ENCODE data around the gene CRMP1. TPM values are rescaled to one million over a fixed set of nuclear protein-coding genes. Genes with fewer than 3 reads are reported as not detected.

The CRMP1 gene
- total RNA-seq, 1 donor from 2014 or later, result 6.2 TPM

DNA sequence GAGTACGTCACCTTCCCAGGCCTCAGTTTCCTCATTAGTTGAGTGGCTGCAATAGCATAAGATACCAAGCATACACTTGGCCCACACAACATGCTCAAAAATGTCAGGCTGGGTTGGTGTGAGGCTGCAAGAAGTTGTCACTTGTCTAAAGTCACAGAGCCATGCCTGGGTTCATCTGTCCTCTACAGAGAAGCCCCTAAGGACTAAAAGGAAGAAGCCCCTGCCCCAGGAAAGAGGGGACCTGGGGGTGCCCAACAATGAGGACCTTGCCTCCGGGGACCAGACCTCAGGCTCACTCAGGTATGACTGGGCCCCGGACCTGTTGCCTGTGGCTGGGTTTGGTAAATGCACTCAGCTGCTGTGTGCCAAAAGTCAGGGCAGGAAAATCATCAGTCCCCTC, 82.7 kb downstream of the CRMP1 start:
- no peak overlapping the region for H3K27ac ChIP-seq
- H3K4me1 ChIP-seq, result no peaks in the 10 kb centered on the region
- no peak overlapping the region for H3K4me3 ChIP-seq
- no peak for DNase-seq
- ATAC-seq, result no peak
- TF ChIP-seq CTCF (IDR thresholded peaks at IDR 0.05), result no peak
- H3K36me3 ChIP-seq, result peaks cover 45% of the 10 kb centered on the region
- intact Hi-C loops (cut with DNase I), result no loop called here
- H3K9me3 ChIP-seq, result no peaks in the 10 kb centered on the region
- H3K27me3 ChIP-seq (ENCODE audit: low read depth), result no peaks in the 10 kb centered on the region

DNA sequence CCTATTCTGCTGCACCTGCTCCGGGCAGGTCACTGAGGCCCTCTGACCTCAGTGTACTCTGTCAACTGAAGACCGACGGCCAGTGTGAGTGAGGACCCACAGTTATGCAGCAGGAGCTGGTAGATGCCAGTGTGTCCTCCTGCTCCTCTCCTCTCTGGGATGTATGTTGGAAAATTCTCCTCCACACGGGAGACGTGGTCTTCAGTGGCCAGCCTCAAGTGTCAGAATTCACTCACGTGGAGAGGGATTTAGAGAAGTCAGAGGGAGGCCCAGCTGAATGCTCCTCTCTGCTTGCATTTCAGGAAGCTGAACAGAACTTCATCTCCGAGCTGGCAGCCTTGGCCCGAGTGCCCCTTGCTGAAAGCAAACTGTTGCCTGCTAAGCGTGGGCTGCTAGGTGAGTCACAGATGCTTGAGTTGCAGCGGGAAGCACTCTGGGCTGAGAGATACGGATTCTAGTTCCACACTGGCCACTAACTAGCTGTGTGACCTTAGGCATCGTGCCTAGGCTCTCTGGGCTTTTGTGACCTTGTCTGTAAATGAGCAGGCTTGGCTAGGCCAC, 83.6 kb downstream of the CRMP1 start:
- ATAC-seq (no peak), DNase-seq (no peak)
- Histone ChIP-seq H3K36me3 (peaks cover 53% of the 10 kb centered on the region), H3K27ac (no peak overlapping the region), H3K9me3 (no peaks in the 10 kb centered on the region), H3K4me3 (no peak overlapping the region), H3K27me3 (ENCODE audit: low read depth) (no peaks in the 10 kb centered on the region), H3K4me1 (no peaks in the 10 kb centered on the region)
- intact Hi-C loops (cut with DNase I), result no loop called here
- TF ChIP-seq CTCF (IDR thresholded peaks at IDR 0.05), result no peak

DNA sequence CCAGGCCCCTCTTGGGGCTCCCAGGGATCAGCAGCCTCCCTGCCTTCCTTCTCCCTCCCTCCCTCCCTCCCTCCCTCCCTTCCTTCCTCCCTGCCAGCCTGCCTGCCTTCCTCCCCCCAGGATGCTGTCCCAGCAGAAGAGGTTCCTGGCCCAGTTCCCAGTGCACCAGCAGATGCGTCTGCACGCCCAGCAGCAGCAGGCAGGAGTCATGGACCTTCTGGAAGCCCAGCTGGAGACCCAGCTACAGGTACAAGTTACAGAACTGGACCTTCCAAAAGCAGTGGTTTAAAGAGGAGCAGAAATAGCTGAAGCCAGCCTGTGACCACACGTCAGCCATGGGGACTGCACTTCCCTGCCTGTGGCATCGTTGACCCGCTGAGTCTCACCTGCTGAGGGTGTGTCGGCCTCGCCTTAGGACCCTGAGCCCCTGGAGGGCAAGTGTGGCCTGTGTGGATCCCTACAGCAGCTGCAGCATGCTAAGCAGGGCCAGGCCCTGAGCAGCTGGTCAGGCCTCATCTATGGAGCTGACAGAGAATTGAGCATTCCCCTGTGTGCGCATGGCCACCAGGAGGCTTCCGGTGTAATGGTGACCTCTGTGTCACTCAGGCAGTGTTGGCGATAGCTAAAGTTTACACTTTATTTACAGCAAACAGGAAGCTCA, 84.7 kb downstream of the CRMP1 start:
- Histone ChIP-seq H3K27ac (no peak overlapping the region), H3K27me3 (ENCODE audit: low read depth) (no peaks in the 10 kb centered on the region), H3K36me3 (peaks cover 54% of the 10 kb centered on the region), H3K9me3 (no peaks in the 10 kb centered on the region), H3K4me3 (no peak overlapping the region), H3K4me1 (no peaks in the 10 kb centered on the region)
- intact Hi-C loops (cut with DNase I), result no loop called here
- ATAC-seq (no peak), DNase-seq (no peak)
- no peak for TF ChIP-seq CTCF (IDR thresholded peaks at IDR 0.05)

- ATAC-seq (no peak), DNase-seq (no peak)
- Histone ChIP-seq H3K9me3 (no peaks in the 10 kb centered on the region), H3K36me3 (peaks cover 62% of the 10 kb centered on the region), H3K27ac (no peak overlapping the region), H3K27me3 (ENCODE audit: low read depth) (no peaks in the 10 kb centered on the region), H3K4me1 (no peaks in the 10 kb centered on the region), H3K4me3 (no peak overlapping the region)
- intact Hi-C loops (cut with DNase I), result no loop called here
- no peak for TF ChIP-seq CTCF (IDR thresholded peaks at IDR 0.05)
Measured at GRCh38 chr4:5805270-5805669, 87.6 kb downstream of the CRMP1 start.

DNA sequence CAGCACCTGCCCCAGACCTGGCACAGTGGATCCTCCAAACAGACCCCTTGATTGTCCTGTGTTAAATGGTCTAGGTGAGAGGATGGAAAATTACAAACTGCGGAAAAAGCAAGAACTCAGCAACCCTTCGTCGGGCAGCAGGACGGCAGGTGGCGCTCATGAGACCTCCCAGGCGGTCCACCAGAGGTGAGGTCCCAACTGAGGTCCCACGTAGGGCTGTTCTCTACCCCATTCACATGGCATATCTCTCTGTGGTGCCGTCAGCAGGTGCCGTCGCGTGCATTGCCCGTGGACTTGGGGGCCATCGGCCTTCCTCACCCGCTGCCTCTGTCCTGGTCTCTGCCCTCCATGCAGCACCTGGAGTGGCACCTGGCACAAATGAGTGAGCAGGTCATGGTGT, 88.2 kb downstream of the CRMP1 start:
- H3K36me3 ChIP-seq, result peaks cover 56% of the 10 kb centered on the region
- no peak for DNase-seq

More for the DNA sequence above, 88.2 kb downstream of the CRMP1 start:
- H3K9me3 ChIP-seq, result no peaks in the 10 kb centered on the region
- intact Hi-C loops (cut with DNase I), result no loop called here
- TF ChIP-seq CTCF (IDR thresholded peaks at IDR 0.05), result no peak
- H3K4me1 ChIP-seq, result no peaks in the 10 kb centered on the region
- no peaks in the 10 kb centered on the region for H3K27me3 ChIP-seq (ENCODE audit: low read depth)
- no peak for ATAC-seq
- H3K27ac ChIP-seq, result no peak overlapping the region
- no peak overlapping the region for H3K4me3 ChIP-seq

Measured in lower lobe of right lung (tissue), 2 donors.